A673 (cell line): ENCODE measurements around the gene KCNA2.

Experiments
- CTCF ChIP-seq: fragments of 300-800, 200-600 bp; sonication (generic); conservative IDR thresholded peaks from 2 replicates; pipeline ENCODE4 v1.5.1; 2017; ENCODE audit warnings: low read depth, mild to moderate bottlenecking, antibody characterized with exemption, low read length, moderate library complexity, mixed read lengths
- EZH2 ChIP-seq: fragments of 200-600 bp; sonication (generic); IDR thresholded peaks from 2 replicates; pipeline ENCODE4 v1.6.1; 2017; ENCODE audit warnings: borderline replicate concordance, low read depth, mild to moderate bottlenecking, mixed read lengths, antibody characterized with exemption, low read length; ENCODE audit not compliant: poor library complexity, severe bottlenecking

DNA sequence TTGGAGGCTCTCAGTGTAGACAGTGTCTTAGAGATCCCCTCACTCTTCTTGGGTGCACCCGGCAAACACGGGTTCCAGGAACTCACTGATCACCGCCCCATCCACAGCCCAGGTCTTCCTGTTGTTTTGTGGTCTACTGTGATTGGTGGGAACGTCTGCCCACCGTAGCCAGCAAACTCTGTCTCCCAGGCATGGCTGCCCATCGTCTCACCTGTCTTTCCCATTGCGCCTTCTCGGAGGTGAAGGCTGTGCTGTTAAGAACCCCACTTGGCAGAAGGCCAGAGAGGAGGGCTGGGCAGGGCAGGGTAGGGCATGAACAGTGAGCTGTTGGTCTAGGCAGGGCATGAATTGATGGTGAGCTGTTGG lies 14.1 kb upstream of the KCNA2 start:
- TF ChIP-seq CTCF = no peak
- TF ChIP-seq EZH2 = no peak
